ENCODE measurements around the gene NCOA3.

- no peak for TF ChIP-seq CTCF (IDR thresholded peaks at IDR 0.05)
- TF ChIP-seq POLR2A (IDR thresholded peaks at IDR 0.05) = no peak
Measured at GRCh38 chr20:47648943-47649342, 147.3 kb downstream of the NCOA3 start.

All from esophagus squamous epithelium (tissue), 4 donors.